ENCODE results near the gene CCDC192.

The CCDC192 gene

GRCh38 chr5:127851964-127852363 lies 148.8 kb downstream of the CCDC192 start:
- no peak for DNase-seq

- no peak for DNase-seq
Measured at GRCh38 chr5:127854520-127854919, 151.3 kb downstream of the CCDC192 start.

- no peak for DNase-seq
Measured at GRCh38 chr5:127856292-127856691, 153.1 kb downstream of the CCDC192 start.

GRCh38 chr5:127858116-127858784 lies 155.1 kb downstream of the CCDC192 start:
- DNase-seq = no peak

GRCh38 chr5:127860291-127860690 lies 157.1 kb downstream of the CCDC192 start:
- DNase-seq = no peak

- DNase-seq = no peak
Measured at GRCh38 chr5:127863161-127863560, 160.0 kb downstream of the CCDC192 start.

GRCh38 chr5:127863610-127864395 lies 160.6 kb downstream of the CCDC192 start:
- no peak for DNase-seq

GRCh38 chr5:127864511-127864910 lies 161.3 kb downstream of the CCDC192 start:
- DNase-seq = no peak

GRCh38 chr5:127865273-127865672 lies 162.1 kb downstream of the CCDC192 start:
- no peak for DNase-seq

GRCh38 chr5:127867022-127867783 lies 164.0 kb downstream of the CCDC192 start:
- DNase-seq = no peak

GRCh38 chr5:127870914-127871313 lies 167.7 kb downstream of the CCDC192 start:
- no peak for DNase-seq

GRCh38 chr5:127871503-127872153 lies 168.4 kb downstream of the CCDC192 start:
- no peak for DNase-seq

- DNase-seq = no peak
Measured at GRCh38 chr5:127872494-127872893, 169.3 kb downstream of the CCDC192 start.

- no peak for DNase-seq
Measured at GRCh38 chr5:127875235-127876021, 172.2 kb downstream of the CCDC192 start.

- no peak for DNase-seq
Measured at GRCh38 chr5:127876384-127876783, 173.2 kb downstream of the CCDC192 start.

GRCh38 chr5:127878174-127878750 lies 175.1 kb downstream of the CCDC192 start:
- DNase-seq = no peak

- no peak for DNase-seq
Measured at GRCh38 chr5:127884416-127884815, 181.2 kb downstream of the CCDC192 start.

- DNase-seq = no peak
Measured at GRCh38 chr5:127885176-127885575, 182.0 kb downstream of the CCDC192 start.

GRCh38 chr5:127886081-127886480 lies 182.9 kb downstream of the CCDC192 start:
- no peak for DNase-seq

- no peak for DNase-seq
Measured at GRCh38 chr5:127887282-127887681, 184.1 kb downstream of the CCDC192 start.

- no peak for DNase-seq
Measured at GRCh38 chr5:127891942-127892341, 188.8 kb downstream of the CCDC192 start.

Measured in CD4-positive, alpha-beta T cell treated with Interferon gamma for 1 hour (primary cell).